SIG-M5 treated with dmso at 0.1 percent for 504 hours (cell line): Measurements from ENCODE around the gene DSP.
A peak's percentile ranks its signal among the peaks of the same experiment; 100 is the strongest.

ENCODE experiments used
- DNase-seq: peaks from one replicate; lab custom pipeline; 2025; ENCODE audit not compliant: unreplicated experiment; lab: John Stamatoyannopoulos, UW

The DSP gene

DNA sequence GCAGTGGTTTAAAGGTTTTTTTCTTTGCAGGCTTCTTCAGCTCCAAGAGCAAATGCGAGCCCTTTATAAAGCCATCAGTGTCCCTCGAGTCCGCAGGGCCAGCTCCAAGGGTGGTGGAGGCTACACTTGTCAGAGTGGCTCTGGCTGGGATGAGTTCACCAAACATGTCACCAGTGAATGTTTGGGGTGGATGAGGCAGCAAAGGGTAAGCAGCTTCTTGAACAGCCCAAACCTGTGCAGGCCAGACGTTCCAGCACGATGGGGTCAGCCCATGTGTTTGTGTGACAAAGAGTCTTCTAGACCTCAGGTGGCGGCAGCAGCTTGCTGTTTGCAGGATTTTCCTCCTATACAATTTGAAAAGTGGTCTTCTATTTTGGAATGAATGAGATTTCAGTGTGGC is 17.7 kb downstream of the DSP start:
- no peak for DNase-seq

- DNase-seq: peak; percentile 12
Measured at GRCh38 chr6:7559651-7560385, 18.3 kb downstream of the DSP start.

DNA sequence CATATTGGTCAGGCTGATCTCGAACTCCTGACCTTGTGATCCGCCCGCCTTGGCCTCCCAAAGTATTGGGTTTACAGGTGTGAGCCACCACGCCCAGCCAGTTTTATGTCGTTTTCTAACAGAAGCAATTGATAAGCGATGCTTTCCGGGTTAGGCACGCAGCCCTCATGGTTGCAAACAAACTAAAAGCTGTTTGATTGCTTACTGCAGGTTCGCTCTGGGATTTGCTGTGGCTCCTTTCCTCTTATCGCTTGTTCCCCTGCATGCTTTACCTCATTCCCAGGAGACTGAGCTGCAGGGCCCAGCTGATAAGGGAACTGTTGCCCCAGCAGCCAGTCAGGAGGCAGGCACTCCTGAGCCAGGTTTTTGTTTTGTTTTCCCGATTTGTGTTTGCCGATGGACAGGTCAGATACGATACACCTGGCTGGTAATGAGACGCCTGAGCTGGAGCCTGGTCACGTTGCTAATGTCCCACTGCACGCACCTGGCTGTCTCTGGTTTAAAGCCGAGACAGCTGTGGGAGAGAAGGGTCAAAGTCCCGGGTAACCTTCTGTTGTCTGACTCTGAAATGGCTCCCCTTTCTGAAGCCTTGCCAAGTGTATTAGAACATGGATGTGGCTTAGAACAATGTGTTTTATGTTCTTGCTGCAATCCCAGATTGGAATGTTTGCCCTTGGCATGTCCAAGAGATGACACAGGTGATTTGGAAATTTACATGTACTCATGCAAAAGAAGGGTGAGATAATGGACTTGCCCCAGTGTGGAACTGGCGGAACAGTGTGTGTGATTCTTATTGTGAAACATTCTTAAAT is 19.9 kb downstream of the DSP start:
- no peak for DNase-seq

DNA sequence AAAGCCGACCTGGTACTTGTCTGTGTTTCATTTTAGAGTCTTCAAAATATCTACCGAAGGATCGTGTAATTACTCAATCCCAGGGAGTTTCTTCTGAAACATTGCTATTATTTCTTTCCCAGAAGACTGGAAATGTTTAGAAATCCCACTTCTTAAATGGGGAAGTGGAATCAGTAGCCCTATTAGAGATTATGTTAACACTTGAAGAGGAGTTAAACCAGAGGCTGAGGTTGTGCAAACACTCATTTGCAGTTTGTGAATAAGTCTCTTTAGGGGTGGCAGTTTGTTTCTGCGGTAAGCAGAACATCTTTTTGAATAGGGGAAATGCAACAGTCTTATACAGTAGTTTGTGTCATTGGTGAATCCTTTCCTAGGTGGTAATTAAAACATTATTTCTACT is 21.3 kb downstream of the DSP start:
- DNase-seq: no peak

- no peak for DNase-seq
Measured at GRCh38 chr6:7566107-7566506, 24.6 kb downstream of the DSP start.

DNA sequence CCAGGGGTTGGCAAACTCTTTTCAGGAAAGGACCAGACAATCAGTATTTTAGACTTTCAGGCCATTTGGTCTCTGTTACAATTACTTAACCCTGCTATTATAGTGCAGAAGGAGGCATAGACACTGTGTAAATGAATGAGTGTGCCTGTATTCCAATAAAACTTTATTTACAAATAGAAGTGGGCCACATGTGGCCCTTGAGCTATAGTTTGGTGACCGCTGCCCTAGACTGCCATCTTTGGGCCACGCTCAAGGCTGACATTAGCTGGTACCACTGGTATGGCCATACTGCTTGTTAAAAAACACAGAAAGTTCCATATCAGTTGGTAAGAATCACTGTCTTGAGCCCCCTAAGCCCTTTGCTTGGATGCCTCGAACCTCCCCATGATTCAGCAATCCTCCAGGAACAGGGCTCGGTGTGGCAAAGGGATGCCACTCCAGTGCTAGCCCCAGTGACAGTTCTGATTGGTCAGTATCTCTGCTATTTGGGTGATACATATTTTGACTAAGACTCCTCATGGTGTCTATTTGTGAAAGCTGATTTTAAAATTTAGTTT is 25.2 kb downstream of the DSP start:
- DNase-seq: no peak

GRCh38 chr6:7568021-7568420 is 26.6 kb downstream of the DSP start:
- no peak for DNase-seq

- no peak for DNase-seq
Measured at GRCh38 chr6:7569082-7569481, 27.6 kb downstream of the DSP start.

DNA sequence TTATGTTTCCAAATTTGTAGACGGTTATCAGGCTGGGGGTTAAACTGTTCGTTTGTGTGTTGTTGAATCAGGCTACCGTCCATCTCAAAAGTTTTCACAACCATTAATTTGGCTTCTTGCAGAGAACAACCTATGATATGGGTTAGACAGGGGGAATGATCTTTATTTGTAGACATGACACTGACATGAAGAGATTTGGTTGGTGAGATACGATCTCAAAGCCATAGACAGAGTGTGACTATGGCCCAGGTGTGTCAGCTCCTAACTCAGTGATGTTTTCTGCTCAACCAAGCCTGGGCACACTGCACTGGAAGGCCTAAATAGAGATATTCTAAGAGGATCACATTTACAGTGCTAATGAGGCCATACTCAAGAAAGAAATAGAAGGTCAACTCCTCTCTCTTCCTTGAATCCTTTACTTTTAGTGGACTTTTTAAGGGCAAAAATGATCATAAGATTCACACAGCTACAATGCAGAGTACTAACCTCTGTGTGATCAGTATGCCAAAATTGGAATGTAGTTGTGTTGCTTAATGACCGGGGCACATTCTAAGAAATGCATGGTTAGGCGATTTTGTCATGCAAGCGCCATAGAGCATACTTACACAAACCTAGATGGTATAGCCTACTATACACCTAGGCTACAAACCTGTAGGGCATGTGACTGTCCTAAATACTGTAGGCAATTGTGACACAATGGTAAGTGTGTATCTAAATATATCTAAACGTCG is 30.9 kb downstream of the DSP start:
- DNase-seq: no peak

DNA sequence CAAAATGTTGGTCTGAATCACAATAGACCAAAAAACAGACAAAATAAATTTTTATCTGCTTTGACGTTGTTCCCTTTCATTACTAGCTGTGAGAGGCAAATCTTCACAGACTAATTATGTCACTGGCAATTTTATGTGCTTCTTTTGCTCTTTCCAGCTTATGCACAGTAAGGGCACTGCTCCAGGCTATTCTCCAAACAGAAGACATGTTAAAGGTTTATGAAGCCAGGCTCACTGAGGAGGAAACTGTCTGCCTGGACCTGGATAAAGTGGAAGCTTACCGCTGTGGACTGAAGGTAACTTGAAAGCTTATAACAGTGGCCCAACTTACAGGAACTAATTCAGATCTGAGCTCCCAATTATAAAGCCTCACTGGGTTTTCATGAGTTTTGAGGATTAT is 33.0 kb downstream of the DSP start:
- no peak for DNase-seq

GRCh38 chr6:7578516-7578915 is 37.0 kb downstream of the DSP start:
- DNase-seq: no peak

GRCh38 chr6:7578931-7579330 is 37.5 kb downstream of the DSP start:
- no peak for DNase-seq

- no peak for DNase-seq
Measured at GRCh38 chr6:7579851-7580250, 38.4 kb downstream of the DSP start.

DNA sequence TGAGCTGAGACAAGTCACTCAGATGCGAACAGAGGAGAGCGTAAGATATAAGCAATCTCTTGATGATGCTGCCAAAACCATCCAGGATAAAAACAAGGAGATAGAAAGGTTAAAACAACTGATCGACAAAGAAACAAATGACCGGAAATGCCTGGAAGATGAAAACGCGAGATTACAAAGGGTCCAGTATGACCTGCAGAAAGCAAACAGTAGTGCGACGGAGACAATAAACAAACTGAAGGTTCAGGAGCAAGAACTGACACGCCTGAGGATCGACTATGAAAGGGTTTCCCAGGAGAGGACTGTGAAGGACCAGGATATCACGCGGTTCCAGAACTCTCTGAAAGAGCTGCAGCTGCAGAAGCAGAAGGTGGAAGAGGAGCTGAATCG is 39.1 kb downstream of the DSP start:
- DNase-seq: no peak

DNA sequence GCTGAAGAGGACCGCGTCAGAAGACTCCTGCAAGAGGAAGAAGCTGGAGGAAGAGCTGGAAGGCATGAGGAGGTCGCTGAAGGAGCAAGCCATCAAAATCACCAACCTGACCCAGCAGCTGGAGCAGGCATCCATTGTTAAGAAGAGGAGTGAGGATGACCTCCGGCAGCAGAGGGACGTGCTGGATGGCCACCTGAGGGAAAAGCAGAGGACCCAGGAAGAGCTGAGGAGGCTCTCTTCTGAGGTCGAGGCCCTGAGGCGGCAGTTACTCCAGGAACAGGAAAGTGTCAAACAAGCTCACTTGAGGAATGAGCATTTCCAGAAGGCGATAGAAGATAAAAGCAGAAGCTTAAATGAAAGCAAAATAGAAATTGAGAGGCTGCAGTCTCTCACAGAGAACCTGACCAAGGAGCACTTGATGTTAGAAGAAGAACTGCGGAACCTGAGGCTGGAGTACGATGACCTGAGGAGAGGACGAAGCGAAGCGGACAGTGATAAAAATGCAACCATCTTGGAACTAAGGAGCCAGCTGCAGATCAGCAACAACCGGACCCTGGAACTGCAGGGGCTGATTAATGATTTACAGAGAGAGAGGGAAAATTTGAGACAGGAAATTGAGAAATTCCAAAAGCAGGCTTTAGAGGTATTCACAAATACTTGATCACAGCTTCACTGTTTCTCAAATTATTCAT is 39.6 kb downstream of the DSP start:
- DNase-seq: no peak

GRCh38 chr6:7585287-7585930 is 43.9 kb downstream of the DSP start:
- DNase-seq: no peak

DNA sequence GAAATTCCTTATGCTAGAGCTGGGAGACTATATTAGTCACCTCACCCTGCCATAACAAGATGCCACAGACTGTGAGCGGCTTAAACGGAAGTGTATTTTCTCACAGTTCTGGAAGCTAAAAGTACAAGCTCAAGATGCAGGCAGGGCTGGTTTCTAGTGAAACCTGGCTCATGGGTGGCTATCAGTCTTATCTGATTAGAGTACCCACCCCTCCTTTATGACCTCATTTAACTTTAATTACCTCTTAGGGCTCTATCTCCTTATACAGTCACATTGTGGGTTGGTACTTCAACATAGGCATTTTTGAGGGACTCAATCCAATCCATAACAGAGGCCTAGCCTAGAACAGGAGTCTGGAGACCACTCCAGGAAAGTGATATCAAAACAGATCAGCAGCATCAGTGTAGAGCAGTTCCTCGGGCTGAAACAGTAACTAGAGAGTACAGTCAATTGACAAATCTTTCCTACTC is 46.2 kb downstream of the DSP start:
- no peak for DNase-seq

DNA sequence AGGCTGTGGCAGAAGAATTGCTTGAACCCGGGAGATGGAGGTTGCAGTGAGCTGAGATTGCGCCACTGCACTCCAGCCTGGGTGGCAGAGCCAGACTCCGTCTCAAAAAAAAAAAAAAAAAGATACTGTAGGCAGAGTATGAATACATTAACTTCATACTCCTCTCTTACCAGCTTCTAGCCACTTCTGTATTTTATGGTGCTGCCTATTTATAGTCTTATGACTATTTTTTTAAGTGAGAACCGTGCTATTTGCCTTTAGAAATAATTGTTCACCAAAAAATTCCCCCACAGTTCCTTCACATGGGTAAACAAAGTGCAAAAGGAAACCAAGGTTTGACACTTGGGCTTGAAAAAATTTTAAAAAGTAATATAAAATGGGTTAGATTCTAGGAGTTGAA is 47.0 kb downstream of the DSP start:
- no peak for DNase-seq

DNA sequence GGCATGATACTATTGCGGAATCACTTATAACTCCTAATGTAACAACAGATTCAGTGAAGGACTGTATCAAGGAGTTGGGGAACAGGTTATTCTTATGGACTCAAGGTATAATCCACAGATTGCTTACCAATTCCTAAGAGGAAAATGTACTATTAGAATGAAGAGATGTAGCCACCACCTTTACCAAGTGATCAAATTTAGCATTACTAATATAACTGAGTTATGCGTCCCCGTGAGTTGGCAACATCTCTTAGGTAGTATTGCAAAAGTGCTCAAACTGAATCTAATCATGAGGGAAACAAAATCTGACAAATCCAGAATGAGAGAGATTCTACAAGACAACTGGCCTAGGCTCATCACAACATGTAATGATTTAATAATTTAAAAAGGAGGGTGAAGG is 47.8 kb downstream of the DSP start:
- DNase-seq: no peak
